ENCODE results near the gene SRPK2. TPM values are rescaled to one million over a fixed set of nuclear protein-coding genes. Genes with fewer than 3 reads are reported as not detected.
"Not testable (repeated sequence)": the region's sequence is repeated elsewhere in the genome, so short reads cannot be mapped to it uniquely, and the experiment has no call there.

Gene SRPK2
- total RNA-seq, 1 experiment from 2014 or later: 59.8 TPM

GRCh38 chr7:105365541-105366534 is 22.9 kb downstream of the SRPK2 start:
- ChIA-PET POLR2A (ENCODE audit: low non-redundant PET) (no interaction called here), CTCF (interaction anchor here (0.6 kb wide), 1 partner anchor 158 kb away, joined by 3 read pairs; no protein-coding TSS in a partner anchor)
- BruUV-seq (replicated peaks): no TSS peak
- H3K4me3 ChIP-seq (ENCODE audit: low read depth, low read length, poor library complexity, severe bottlenecking): no peak overlapping the region
- H3K36me3 ChIP-seq (ENCODE audit: insufficient read depth, low read length, poor library complexity, severe bottlenecking): no peaks in the 10 kb centered on the region
- no peaks in the 10 kb centered on the region for H3K27me3 ChIP-seq (replicated peaks; ENCODE audit: insufficient read depth, low read depth, low read length, poor library complexity)
- H3K4me1 ChIP-seq (ENCODE audit: insufficient read depth, low read length, poor library complexity, severe bottlenecking): no peaks in the 10 kb centered on the region
- H3K27ac ChIP-seq (ENCODE audit: low read depth, low read length, poor library complexity, severe bottlenecking): no peak overlapping the region
- DNase-seq (ENCODE audit: low spot score): no peak
- H3K9me3 ChIP-seq (ENCODE audit: low read depth, low read length, poor library complexity, severe bottlenecking): no peaks in the 10 kb centered on the region
- intact Hi-C loops (cut with micrococcal nuclease; ENCODE audit: unreplicated experiment): no loop called here
- TF ChIP-seq CTCF (conservative IDR thresholded peaks at IDR 0.05; ENCODE audit: low read depth, low read length) (no peak), EZH2 (IDR thresholded peaks at IDR 0.05; ENCODE audit: borderline replicate concordance, low read depth, low read length, poor library complexity, severe bottlenecking) (no peak)

- no peaks in the 10 kb centered on the region for H3K9me3 ChIP-seq (ENCODE audit: low read depth, low read length, poor library complexity, severe bottlenecking)
- no peaks in the 10 kb centered on the region for H3K27me3 ChIP-seq (replicated peaks; ENCODE audit: insufficient read depth, low read depth, low read length, poor library complexity)
- CTCF ChIA-PET: no interaction called here
- no peak overlapping the region for H3K4me3 ChIP-seq (ENCODE audit: low read depth, low read length, poor library complexity, severe bottlenecking)
- no peaks in the 10 kb centered on the region for H3K36me3 ChIP-seq (ENCODE audit: insufficient read depth, low read length, poor library complexity, severe bottlenecking)
- intact Hi-C loops (cut with micrococcal nuclease; ENCODE audit: unreplicated experiment): no loop called here
- no TSS peak for BruUV-seq (replicated peaks)
- TF ChIP-seq CTCF (conservative IDR thresholded peaks at IDR 0.05; ENCODE audit: low read depth, low read length) (no peak), EZH2 (IDR thresholded peaks at IDR 0.05; ENCODE audit: borderline replicate concordance, low read depth, low read length, poor library complexity, severe bottlenecking) (no peak)
- DNase-seq (ENCODE audit: low spot score): no peak
- POLR2A ChIA-PET (ENCODE audit: low non-redundant PET): interaction anchor here (0.5 kb wide), 1 partner anchor 14 kb away, joined by 3 read pairs; no protein-coding TSS in a partner anchor
- H3K4me1 ChIP-seq (ENCODE audit: insufficient read depth, low read length, poor library complexity, severe bottlenecking): no peaks in the 10 kb centered on the region
- no peak overlapping the region for H3K27ac ChIP-seq (ENCODE audit: low read depth, low read length, poor library complexity, severe bottlenecking)
Observed at GRCh38 chr7:105364684-105365083, 24.0 kb downstream of the SRPK2 start.

- POLR2A ChIA-PET (ENCODE audit: low non-redundant PET); CTCF ChIA-PET; DNase-seq (ENCODE audit: low spot score); H3K27ac ChIP-seq (ENCODE audit: low read depth, low read length, poor library complexity, severe bottlenecking); H3K9me3 ChIP-seq (ENCODE audit: low read depth, low read length, poor library complexity, severe bottlenecking); H3K36me3 ChIP-seq (ENCODE audit: insufficient read depth, low read length, poor library complexity, severe bottlenecking); H3K27me3 ChIP-seq (replicated peaks; ENCODE audit: insufficient read depth, low read depth, low read length, poor library complexity); intact Hi-C loops (cut with micrococcal nuclease; ENCODE audit: unreplicated experiment); H3K4me1 ChIP-seq (ENCODE audit: insufficient read depth, low read length, poor library complexity, severe bottlenecking); BruUV-seq (replicated peaks); H3K4me3 ChIP-seq (ENCODE audit: low read depth, low read length, poor library complexity, severe bottlenecking): not testable (repeated sequence)
Observed at GRCh38 chr7:105363657-105364056, 25.1 kb downstream of the SRPK2 start.

- POLR2A ChIA-PET (ENCODE audit: low non-redundant PET); BruUV-seq (replicated peaks); intact Hi-C loops (cut with micrococcal nuclease; ENCODE audit: unreplicated experiment); H3K4me1 ChIP-seq (ENCODE audit: insufficient read depth, low read length, poor library complexity, severe bottlenecking); DNase-seq (ENCODE audit: low spot score); CTCF ChIA-PET; H3K27me3 ChIP-seq (replicated peaks; ENCODE audit: insufficient read depth, low read depth, low read length, poor library complexity); H3K9me3 ChIP-seq (ENCODE audit: low read depth, low read length, poor library complexity, severe bottlenecking); H3K4me3 ChIP-seq (ENCODE audit: low read depth, low read length, poor library complexity, severe bottlenecking); H3K36me3 ChIP-seq (ENCODE audit: insufficient read depth, low read length, poor library complexity, severe bottlenecking); H3K27ac ChIP-seq (ENCODE audit: low read depth, low read length, poor library complexity, severe bottlenecking): not testable (repeated sequence)
Observed at GRCh38 chr7:105362685-105363084, 26.0 kb downstream of the SRPK2 start.

GRCh38 chr7:105361995-105362394 is 26.7 kb downstream of the SRPK2 start:
- BruUV-seq (replicated peaks); CTCF ChIA-PET; POLR2A ChIA-PET (ENCODE audit: low non-redundant PET): not testable (repeated sequence)

GRCh38 chr7:105360149-105360548 is 28.6 kb downstream of the SRPK2 start:
- DNase-seq (ENCODE audit: low spot score); H3K4me3 ChIP-seq (ENCODE audit: low read depth, low read length, poor library complexity, severe bottlenecking); H3K9me3 ChIP-seq (ENCODE audit: low read depth, low read length, poor library complexity, severe bottlenecking); H3K36me3 ChIP-seq (ENCODE audit: insufficient read depth, low read length, poor library complexity, severe bottlenecking); H3K27me3 ChIP-seq (replicated peaks; ENCODE audit: insufficient read depth, low read depth, low read length, poor library complexity); H3K27ac ChIP-seq (ENCODE audit: low read depth, low read length, poor library complexity, severe bottlenecking); BruUV-seq (replicated peaks); POLR2A ChIA-PET (ENCODE audit: low non-redundant PET); CTCF ChIA-PET; intact Hi-C loops (cut with micrococcal nuclease; ENCODE audit: unreplicated experiment); H3K4me1 ChIP-seq (ENCODE audit: insufficient read depth, low read length, poor library complexity, severe bottlenecking): not testable (repeated sequence)

More at GRCh38 chr7:105361995-105362394, 26.7 kb downstream of the SRPK2 start:
- H3K4me3 ChIP-seq (ENCODE audit: low read depth, low read length, poor library complexity, severe bottlenecking); intact Hi-C loops (cut with micrococcal nuclease; ENCODE audit: unreplicated experiment); H3K36me3 ChIP-seq (ENCODE audit: insufficient read depth, low read length, poor library complexity, severe bottlenecking); H3K27ac ChIP-seq (ENCODE audit: low read depth, low read length, poor library complexity, severe bottlenecking); H3K4me1 ChIP-seq (ENCODE audit: insufficient read depth, low read length, poor library complexity, severe bottlenecking); H3K9me3 ChIP-seq (ENCODE audit: low read depth, low read length, poor library complexity, severe bottlenecking); H3K27me3 ChIP-seq (replicated peaks; ENCODE audit: insufficient read depth, low read depth, low read length, poor library complexity); DNase-seq (ENCODE audit: low spot score): not testable (repeated sequence)
